SH-SY5Y (cell line): Measurements from ENCODE around the gene EGLN2.

Source experiments
- GATA2 ChIP-seq: IDR thresholded peaks from 2 replicates; pipeline ENCODE4 v1.6.1; 2011; ENCODE audit warnings: mild to moderate bottlenecking, low read depth, low read length
- GATA3 ChIP-seq: IDR thresholded peaks from 2 replicates; pipeline ENCODE4 v1.6.1; 2011; ENCODE audit warnings: low read depth, mild to moderate bottlenecking, low read length, moderate library complexity

The EGLN2 gene

DNA sequence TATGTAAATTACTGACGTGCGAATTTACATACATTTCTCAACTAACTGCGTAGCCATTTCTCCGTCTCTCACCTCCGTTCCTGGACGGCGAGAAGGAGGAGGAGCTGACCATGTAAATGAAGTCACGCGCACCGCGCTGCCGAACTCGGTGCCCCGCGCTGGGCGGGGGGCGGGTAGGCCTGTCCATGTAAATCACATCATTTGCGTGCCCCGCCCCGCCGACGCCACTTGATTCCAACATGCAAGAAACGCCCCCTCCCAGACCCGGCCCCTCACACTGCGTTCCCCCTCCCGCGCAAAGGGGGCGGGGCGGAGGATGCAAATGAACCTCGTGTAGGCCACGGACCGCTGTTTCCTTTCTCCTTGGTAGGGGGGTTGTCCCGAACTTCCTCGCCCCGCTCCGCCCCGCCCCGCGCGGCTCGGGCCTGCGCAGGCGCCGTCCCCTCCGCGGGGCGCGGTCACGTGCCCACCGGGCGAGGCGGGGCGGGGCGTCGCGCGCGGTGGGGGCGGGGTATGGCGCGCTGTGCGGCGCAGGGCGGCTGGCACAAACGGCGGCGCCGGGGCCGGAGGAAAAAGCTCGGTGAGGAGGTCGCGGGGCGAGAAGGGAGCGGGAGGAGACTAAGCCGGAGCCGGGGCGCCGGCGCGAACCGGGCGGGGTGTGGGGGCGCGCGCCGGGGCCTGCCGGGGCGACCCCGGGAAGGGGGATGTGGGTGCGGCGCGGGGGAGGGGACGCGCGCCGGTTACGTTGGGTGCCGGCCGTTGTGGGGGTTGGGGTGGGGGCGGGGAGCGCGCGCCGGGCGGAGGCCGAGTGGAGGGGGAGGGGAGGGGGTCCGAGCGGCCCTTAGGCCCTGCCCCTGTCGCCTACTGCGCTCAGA, at the start of gene EGLN2:
EGLN2 (plus strand) TSS at position 509 of the 875 bp plus-strand sequence. CDS start 1,382 bp downstream, outside the sequence.
- TF ChIP-seq GATA3 (no peak), GATA2 (no peak)

DNA sequence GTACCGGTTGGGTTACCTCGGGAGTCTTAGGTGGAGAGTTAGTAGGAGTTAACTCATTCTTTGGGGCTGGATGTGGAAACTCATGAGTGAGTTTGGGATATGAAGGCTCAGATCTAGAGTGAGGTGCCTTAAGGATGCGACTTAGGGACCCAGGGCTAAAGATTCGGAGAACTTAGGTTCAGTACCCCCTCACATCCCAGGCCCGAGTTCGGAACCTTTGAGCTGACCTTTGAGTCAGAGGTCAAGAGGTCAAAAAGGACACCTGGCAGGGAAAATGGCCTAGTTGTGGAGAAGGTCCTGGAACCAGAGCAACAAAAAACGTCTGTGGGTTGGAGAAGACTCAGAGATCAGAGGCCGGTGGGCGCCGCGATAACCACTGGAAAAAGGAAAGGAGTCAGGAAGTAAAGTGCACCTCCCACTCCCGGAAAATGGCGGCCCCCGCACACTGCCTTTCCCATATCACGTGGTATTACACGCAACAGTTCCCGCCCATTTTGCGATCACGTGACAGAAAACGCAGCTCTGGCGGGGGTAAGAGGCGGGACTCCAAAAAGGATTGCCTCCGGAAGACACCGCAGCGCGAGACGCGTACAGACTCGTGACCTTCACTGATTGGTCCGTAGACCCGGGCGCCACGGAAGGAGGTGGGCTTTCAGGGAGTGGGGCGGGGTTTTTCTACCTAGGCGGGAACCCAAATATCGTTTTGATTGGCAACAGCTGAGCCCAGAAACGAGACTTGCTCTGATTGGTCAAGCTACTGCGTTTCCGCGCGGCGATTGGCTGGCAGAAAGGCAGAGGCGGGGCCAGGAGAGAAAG, 48.7 kb upstream of the EGLN2 start, which contains the start of gene ACTMAP:
ACTMAP (minus strand) TSS at position 420 of the 816 bp plus-strand sequence. CDS start 674 bp downstream, outside the sequence.
- TF ChIP-seq GATA2 (no peak), GATA3 (no peak)

DNA sequence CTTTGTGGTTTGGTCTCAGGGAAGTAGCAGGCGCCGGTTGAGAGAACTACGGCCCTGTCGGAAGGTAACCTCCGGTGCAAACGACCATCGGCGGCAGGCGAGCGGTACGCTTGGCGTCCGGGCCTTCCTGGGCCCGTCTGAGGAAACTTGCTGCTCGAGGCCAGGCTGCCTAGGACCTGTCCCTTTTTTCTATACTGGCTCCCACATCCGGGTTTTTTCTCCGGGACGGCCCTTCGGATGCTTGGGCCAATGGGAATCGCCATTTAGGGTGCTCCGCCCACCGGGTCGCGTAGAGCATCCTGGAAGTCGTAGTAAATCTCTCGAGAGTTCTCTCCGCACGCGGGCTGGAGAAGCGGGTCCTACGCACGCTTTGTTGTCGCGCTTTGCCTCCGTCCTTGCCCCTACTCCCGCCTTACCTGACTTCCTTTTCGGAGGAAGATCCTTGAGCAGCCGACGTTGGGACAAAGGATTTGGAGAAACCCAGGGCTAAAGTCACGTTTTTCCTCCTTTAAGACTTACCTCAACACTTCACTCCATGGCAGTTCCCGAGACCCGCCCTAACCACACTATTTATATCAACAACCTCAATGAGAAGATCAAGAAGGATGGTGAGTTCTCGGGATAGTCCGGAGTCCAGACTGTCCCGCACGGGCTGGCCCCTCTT, 48.0 kb upstream of the EGLN2 start, which contains the start of gene SNRPA:
SNRPA (plus strand) TSS at position 330 of the 664 bp plus-strand sequence; CDS start at position 536, 206 bp downstream.
- TF ChIP-seq GATA3 (no peak), GATA2 (no peak; the same call in 1 of the 2 replicates)

DNA sequence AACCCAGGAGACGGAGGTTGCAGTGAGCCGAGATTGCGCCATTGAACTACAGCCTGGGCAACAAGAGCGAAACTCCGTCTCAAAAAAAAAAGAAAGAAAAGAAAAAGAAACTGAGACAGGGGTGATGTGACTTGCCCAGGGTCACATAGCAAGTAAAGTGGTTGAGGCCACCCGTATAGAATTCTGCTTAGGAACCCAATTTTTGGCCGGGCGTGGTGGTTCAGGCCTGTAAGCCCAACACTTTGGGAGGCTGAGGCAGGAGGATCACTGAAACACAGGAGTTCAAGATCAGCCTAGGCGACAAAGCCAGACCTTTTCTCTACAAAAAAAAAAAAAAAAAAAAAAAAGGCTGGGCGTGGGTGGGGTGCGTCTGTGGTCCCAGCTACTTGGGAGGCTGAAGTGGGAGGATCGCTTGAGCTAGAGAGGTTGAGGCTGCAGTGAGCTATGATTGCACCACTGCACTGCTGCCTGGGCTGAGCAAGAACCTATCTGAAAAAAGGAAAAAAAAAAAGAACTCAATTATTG, 46.7 kb upstream of the EGLN2 start:
- no peak for TF ChIP-seq GATA2
- no peak for TF ChIP-seq GATA3

DNA sequence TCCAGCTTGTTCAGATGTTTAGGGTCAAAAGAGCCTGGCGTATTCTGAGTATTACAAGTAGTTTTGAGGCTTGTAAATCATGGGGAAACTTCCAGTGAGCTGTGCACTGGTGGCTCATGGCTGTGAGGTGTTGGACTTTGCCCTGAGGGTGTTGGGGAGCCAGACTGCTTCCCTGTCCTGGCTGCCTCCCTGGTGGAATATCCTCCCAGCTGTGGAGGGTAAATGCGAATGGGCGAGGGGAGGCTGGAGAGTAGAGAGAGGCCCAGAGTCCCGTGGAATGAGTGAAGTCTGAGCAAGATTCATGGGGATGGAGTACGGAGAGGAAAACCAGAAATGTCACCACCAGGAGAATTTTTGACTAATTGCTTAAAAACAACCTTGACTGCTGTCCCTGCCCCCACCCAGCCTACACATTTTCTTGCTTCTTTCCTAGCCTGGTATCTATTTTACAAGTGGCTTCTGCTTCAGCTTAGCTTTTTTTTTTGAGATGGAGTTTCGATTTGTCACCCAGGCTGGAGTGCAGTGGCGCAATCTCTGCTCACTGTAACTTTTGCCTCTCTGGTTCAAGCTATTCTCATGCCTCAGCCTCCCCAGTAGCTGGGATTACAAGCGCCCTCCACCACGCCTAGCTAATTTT, 44.3 kb upstream of the EGLN2 start:
- TF ChIP-seq GATA2: no peak
- TF ChIP-seq GATA3: no peak

DNA sequence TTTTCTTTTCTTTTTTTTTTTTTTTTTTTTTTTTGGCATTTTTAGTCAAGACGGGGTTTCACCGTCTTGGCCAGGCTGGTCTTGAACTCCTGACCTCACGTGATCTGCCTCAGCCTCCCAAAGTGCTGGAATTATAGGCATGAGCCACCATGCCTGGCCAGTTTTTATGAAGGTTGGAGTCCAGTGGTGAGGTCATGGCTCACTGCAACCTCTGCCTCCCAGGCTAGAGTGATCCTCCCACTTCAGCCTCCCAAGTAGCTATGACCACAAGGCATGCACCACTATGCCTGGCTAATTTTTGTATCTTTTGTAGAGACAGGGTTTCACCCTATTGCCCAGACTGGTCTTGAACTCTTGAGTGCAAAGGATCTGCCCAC, 43.8 kb upstream of the EGLN2 start:
- TF ChIP-seq GATA2 (no peak), GATA3 (no peak)

DNA sequence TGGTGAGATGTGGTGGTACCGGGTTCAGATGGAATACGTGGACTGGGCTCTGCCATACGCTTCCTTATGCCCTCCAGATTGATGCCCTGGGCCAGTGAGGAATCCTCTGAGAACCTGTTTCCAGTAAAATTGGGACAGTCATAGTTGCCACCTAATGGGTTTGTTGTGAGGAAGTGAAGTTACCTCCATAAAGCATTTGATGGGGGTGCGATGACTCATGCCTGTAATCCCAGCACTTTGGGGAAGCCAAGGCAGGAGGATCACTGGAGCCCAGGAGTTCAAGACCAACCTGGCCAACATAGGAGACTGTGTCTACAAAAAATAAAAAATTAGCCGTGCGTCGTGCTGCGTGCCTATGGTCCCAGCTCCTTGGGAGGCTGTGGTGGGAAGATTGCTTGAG, 43.2 kb upstream of the EGLN2 start:
- TF ChIP-seq GATA3: no peak
- TF ChIP-seq GATA2: no peak

DNA sequence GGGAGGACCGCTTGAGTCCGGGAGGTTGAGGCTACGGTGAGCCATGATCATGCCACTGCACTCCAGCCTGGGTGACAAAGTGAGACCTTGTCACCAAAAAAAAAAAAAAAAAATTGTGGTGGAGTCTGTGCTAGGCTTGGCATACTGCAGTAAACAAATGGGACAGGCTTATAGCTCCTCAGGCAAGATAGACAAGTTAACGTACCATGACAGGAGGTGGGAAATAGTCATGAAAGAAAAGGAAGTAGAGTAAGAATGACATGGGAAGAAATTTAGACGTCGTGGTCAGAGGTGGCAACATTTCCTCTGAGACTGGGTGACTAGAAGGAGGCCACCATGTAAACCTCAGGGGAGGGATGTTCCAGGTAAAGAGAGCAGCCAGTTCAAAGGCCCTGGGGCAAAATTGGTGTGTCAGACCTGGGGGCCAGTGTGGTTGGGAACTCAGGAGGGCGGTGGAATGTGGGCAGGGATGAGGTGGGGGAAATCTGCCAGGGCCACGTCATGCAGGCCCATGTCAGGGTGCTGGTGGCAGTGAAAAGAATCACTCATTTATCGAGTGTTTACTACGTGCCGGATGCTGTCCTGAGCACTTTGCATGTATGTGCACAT, 42.4 kb upstream of the EGLN2 start:
- TF ChIP-seq GATA2: no peak

DNA sequence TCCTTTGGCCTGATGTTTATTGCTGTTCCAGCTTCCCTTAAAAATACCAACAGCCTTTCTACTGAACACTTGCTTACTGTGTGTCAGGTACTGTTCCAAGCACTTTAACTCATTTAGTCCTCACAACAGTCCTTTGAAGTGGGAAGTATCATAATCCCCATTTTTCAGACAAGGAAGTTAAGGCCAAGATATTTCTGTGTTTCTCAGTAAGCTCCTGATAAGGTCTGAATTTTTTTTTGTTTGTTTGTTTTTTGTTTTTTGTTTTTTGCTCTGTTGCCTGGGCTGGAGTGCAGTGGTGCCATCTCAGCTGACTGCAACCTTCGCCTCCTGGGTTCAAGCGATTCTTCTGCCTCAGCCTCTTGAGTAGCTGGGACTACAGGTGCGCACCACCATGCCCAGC, 40.5 kb upstream of the EGLN2 start:
- no peak for TF ChIP-seq GATA3
- TF ChIP-seq GATA2: no peak

DNA sequence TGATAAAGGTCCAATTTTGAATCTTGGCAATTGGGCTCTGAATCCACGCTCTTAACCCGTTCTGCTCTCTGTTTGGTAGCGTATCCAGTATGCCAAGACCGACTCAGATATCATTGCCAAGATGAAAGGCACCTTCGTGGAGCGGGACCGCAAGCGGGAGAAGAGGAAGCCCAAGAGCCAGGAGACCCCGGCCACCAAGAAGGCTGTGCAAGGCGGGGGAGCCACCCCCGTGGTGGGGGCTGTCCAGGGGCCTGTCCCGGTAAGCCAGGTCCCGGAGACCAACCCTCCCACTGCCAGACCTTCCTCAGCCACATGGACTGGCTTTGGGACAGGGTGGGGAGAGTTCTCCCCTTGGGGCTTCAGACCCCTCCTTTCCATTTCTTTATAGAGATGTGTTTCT, 39.6 kb upstream of the EGLN2 start:
- TF ChIP-seq GATA2: no peak
- no peak for TF ChIP-seq GATA3

DNA sequence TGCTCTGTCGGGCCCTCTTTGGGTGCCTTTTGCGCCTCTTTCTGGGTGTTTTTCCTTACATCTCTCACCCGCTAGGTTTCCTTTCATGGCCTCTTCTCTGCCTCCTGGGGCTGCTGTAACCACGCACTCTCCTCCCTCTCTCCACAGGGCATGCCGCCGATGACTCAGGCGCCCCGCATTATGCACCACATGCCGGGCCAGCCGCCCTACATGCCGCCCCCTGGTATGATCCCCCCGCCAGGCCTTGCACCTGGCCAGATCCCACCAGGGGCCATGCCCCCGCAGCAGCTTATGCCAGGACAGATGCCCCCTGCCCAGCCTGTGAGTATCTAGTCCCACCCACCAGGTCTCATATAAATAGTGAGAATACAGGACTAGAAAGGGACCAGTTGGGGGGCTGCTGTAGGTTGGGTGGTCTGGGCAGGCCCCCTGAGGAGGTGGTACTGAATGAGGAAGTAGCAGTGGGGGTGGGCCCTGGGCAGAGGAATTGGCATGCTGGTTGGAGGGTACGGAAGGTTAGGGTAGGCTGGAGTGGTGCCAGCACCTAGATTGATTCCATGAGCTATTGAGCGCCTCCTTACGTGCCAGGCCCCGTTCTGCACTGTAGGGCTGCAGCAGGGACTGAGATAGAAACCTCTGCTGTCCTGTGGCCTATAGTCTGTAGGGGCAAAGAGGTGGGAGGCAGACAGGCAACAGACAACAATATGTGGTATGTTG, 36.1 kb upstream of the EGLN2 start:
- TF ChIP-seq GATA3 (no peak), GATA2 (no peak)

DNA sequence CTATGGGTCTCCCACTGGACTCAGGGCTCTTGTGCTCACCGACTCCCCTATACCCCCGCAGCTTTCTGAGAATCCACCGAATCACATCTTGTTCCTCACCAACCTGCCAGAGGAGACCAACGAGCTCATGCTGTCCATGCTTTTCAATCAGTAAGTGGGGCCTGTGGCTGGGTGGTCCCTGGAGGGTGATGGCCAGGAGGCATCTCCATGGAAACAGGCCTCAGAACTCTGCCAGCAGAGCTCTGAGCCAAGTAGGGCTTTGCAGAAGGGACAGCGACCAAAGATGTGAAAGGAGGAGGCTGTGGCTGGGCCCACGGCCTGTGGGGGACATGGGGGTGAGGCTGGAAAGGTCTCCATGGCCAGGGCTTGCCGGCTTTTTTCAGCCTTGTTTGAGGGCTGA, 35.5 kb upstream of the EGLN2 start:
- no peak for TF ChIP-seq GATA2
- TF ChIP-seq GATA3: no peak
